Measurements from ENCODE around the gene MANBA.
"Not testable (repeated sequence)": the region's sequence is repeated elsewhere in the genome, so short reads cannot be mapped to it uniquely, and the experiment has no call there.

Gene MANBA

DNA sequence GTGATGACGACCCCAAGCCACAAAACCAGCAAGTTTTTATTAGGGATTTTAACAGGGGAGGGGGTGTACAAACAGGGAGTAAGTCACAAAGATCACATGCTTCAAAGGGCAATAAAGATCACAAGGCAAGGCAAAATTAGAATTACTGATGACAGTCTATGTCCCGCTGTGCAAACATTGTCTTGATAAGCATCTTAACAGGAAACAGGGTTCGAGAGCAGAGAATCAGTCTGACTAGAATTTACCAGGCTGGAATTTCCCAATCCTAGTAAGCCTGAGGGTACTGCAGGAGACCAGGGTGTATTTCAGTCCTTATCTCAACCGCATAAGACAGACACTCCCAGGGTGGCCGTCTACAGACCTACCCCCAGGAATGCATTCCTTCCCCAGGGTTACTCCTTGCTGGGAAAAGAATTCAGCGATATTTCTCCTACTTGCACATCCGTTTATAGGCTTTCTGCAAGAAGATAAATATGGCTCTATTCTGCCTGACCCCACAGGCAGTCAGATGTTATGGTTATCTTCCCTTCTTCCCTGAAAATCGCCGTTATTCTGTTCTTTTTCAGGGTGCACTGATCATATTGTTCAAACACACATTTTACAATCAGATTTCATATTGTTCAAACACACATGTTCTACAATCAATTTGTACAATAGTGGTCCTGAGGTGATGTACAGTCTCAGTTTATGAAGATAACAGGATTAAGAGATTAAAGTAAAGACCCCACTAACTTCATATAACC is 41.8 kb downstream of the MANBA start:
- DNase-seq: peak; percentile 60

DNA sequence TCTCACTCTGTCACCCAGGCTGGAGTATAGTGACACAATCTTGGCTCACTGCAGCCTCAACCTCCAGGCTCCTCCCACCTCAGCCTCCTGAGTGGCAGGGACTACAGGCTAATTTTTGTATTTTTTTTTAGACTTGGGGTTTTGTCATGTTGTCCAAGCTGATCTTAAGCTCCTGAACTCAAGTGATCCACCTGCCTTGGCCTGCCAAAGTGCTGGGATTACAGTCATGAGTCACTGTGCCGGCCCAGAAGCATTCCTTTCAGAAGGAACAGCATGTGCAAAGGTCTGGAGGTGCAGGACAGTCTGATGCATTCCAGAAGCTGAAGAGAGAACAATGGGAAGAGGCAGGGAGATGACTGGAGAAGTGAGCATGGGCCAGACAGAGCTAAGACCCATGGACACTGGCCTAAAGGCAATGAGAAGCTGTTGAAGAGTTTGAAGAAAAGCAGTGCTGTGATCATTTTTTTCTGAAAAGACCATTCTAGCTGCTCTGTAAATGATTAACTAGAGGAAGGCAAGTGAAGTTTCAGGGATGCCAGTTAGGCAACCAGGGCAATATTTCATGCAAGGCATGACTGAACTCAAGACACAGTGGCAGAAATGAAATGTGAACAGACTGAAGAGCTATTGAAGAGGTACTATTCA is 43.2 kb downstream of the MANBA start:
- no peak for DNase-seq

DNA sequence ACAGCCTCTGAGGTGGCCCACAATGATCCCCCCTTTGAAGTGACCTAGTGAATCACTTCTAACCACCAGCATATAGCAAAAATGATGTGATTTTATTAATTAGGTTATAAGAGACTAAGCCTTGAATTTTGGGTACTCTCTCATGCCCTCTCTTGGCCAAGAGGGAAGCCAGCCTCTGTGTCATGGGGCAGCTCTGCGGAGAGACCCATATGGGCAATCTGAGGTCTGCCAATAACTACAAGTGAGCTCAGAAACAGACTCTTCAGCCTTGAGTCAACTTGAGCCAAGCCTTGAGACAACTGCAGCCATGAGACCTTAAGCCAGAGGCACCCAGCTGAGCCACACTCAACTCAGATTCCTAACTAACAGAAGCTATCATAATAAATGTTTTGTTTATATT is 45.7 kb downstream of the MANBA start:
- peak; percentile 28 for DNase-seq

DNA sequence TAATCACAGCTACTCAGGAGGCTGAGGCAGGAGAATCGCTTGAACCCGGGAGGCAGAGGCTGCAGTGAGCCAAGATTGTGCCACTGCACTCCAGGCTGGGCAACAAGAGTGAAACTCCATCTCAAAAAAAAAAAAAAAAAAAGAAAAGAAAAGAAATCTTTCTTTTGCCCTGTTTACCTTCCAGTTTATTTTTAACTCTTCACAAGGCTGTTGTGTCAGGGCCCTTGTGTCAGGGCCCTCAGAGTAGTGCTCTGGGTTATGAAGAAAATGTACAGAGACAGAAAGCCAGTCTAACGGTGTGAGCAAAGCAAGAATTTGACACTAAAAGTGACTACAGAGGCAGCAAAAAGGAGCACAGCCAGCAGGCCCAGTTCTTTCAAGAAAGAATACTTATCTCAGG is 47.0 kb downstream of the MANBA start:
- DNase-seq: not testable (repeated sequence)

DNA sequence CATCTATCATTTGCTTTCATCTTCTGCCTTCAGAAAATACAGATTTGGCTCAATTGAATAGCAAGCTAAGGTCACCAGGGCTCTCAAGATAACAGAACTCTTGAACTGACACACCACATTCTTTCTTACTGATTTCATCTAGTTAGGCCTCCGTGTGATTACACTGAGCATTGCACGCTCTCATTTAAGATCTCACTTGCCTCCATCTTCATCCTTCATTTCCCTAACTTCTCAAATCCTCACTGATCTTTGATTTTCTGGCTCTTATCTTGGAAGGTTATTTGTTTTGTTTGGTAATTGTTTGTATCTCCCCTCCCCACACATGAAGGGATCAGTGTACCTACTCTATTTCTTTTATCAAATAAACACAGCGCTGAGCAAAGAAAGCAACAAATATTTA is 47.7 kb downstream of the MANBA start:
- peak; percentile 52 for DNase-seq

DNA sequence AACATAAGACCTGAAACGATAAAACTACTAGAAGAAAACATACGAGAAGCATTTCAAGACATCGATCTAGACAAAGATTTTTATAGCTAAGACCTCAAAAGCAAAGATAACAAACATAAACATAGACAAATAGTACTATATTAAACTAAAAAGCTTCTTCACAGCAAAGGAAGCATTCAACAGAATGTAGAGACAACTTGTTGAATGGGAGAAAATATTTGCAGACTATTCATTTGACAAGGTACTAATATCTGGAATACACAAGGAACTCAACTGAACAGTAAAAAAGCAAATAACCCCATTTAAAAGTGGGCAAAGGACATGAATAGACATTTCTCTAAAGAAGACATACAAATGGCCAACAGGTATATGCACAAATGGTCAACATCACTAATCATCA is 49.8 kb downstream of the MANBA start:
- DNase-seq: no peak

DNA sequence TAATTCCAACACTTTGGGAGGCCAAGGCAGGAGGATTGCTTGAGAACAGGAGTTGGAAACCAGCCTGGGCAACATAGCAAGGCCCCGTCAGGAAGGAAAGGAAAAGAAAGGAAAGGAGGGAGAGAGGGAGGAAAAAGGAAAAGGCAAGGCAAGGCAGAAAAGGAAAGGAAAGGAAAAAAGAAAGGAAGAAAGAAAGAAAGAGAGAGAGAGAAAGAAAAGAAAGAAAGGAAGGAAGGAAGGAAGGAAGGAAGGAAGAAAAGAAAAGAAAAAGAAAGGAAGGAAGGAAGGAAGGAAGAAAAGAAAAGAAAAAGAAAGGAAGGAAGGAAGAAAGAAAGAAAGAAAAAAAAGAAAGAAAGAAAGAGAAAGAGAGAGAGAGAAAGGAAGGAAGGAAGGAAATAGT is 51.7 kb downstream of the MANBA start:
- not testable (repeated sequence) for DNase-seq

DNA sequence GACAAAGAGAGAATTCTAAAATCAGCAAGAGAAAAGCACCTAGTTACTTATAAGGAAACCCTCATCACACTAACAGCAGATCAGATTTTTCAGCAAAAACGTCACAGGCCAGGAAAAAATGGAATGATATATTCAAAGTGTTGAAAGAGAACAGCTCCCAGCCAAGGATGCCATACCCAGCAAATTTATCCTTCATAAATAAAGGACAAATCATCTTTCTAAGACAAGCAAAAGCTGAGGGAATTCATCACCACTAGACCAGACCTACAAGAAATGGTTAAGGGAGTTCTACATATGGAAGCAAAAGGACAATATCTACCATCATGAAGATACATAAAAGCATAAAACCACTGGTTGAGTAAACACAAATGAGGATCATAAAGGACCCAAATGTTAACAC is 53.6 kb downstream of the MANBA start:
- no peak for DNase-seq

DNA sequence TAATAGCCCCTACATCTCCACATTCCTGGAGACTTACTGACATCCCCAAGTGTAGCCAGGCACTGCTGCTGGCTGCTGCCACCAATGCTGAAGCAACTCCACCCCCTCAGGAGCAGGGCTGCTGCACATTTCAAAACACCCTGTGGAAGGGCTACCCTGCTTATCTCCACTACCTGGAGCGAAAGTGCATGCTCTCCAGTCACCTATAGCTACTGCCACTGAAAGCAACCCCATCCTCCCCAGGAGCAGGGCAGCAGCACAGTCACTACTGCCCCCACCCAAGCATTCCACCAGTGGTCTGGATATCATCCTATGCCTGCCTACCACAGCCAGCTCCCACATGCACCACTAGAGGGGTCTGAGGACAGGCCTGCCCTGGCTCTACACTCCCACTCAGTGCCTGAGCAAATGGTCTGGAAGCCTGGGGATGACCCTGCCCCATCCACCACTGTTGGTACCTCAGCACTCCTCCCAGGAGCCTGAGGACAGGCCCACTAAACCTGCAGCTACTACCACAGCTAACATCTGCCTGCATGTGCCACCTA is 55.3 kb downstream of the MANBA start:
- no peak for DNase-seq

DNA sequence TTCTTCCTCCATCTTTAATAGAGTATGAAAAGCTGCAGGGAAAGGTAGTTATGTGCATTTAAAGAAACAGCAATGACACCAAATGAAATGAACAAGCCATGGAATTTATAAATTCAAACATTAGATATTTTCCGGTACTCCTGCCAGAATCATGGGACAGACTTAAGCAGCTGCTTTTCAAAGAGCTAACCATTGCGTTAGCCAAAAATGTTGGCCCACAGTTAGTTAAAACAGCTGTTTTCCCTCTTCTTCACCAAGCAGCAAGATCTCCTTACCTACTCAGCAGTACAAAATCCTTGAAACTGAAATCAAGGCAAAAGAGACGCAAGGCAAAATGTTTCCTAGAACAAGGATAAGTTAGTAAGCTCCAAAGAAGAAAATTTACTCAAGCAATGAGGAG is 64.0 kb downstream of the MANBA start:
- no peak for DNase-seq

DNA sequence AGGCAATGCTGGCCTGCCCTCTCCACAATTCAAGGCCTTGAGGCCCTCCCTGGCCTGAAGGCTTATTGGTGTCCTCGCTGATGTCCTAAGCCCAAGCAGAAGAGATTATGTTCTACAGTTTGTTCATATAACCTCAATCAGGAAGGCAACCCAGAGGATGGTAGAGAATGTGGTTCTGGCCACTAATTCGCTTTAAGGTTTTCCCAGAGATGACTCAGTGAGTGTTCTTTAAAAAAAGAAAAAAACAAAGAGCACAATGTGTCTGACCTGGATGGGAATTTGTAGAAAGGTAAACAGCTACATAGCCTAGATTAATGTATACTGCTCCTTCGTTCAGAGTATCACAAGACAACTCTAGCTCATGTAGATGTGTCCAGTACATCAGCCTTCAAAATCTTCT is 66.0 kb downstream of the MANBA start:
- no peak for DNase-seq

DNA sequence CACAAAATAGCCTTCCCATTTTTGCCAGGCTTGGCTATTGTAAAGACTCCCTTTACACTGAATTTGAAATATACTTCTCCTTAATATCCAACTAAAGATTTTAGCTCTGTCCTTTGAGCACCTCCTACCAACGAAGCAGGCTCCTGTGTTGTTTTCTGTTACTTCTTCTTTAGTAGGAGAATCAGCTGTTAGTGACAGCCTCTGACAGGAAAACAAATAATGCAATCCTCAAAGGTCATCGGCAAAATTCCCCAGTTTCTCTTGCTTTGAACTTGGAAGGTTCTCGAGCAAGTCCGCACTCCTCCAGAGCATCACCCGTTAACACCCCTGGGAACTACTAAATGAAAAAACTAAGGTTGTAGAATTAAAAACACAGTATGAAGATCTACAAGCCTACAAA is 66.9 kb downstream of the MANBA start:
- DNase-seq: no peak

DNA sequence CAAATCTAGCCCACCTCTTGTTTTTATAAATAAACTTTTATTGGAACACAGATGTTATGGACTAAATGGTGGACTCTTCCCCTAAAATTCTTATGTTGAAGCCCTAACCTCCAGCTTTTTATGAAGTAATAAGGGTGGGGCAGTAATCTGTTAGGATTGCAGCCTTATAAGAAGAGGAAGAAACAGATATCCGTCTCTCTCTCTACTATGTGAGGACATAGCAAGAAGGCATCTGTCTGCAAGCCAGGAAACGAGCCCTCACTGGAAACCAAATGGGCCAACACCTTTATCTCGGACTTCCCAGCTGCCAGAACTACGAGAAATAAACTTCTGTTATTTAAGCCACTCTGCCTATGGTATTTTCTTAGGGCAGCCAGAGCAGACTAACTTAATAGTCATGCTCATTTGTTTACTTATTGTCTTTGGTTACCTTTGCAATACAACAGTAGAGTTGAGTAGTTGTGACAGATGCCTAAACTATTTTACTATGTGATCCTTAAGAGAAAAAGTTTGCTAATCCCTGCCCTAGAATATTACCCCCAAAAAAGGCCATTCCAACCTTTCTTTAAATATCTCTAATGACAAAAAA is 67.4 kb downstream of the MANBA start:
- no peak for DNase-seq

DNA sequence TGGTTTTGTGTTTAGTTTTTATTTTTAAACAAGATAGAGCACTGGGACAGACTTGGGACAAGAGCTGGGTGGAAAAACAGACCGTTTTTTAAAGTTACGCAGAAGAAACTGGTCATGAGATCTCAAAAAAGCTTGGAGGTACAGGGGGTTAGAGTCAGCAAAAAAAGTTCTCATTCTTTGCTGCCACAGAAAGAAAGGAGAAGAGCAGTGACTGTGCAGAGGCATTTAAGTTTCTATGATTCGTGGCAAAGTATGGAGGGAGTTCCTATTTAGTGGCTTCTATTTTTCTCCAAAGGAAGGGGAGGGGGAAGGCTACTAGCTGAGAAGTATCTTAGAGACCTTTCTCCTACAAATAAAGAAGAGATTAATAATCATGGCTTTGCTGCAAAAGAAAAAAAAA is 68.3 kb downstream of the MANBA start:
- no peak for DNase-seq

DNA sequence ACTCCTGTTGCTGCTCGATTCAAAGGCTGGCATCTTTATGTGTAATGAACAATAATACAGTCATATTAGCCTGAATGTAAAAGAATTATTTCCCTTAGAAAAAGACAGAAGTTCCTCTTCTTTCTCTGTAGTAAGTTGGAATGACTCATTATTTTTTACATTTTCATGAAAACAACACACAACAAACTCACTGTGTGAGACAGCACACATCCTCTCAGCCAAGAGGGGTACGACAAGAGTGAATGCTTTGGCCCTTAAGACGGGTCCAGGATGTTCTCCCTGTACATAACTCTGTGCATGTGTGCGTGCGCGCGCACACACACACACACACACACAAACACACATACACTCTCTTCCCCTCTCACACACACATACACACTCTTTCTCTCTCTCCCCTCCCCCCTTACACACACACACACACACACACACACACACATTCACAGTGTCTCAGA is 72.8 kb downstream of the MANBA start:
- no peak for DNase-seq

DNA sequence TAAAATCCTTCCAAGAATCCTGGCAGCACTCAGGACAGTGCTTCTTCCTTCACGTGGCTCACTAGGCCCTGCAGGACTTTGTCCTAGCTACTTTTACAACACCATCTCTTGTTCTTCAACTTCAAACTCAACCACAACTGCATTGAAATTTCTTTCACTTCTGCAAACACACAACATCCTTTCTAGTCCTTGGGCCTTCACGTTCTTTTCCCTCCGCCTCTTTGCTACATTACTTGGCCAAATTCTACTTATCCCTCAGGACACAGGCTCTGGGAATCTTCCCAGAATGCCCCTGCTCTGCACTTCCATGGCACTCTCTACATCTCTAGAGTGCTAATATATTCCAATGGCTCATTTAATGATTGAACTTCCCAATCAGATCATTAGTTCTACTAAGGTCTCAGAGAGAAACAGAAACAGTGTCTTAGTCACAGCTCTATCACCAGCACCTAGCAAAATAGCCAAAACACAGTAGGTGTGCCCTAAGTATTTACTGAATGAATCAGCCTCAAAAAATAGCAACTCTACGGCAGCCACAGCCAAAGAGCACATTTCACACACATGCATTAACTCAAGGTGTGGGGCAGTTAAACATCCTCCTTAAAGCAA is 73.3 kb downstream of the MANBA start:
- DNase-seq: no peak

DNA sequence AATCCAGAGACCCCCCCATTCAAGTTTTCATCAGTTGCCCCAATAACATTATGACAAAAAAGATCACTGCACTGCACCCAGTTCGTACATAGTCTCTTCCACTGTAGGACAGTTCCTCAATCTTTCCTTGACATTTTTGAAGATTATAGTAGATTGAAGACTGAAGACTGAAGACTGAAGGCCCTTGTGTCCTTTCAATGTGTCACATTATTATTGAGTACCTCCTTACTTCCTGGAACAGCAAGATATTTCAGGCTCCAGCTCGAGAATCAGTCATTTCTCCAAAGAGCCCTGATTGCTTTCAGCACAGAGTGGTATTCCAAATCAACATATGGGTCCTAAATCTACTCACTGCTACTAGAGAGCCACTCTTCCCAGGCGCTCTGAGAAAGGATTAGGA is 75.0 kb downstream of the MANBA start:
- DNase-seq: no peak

DNA sequence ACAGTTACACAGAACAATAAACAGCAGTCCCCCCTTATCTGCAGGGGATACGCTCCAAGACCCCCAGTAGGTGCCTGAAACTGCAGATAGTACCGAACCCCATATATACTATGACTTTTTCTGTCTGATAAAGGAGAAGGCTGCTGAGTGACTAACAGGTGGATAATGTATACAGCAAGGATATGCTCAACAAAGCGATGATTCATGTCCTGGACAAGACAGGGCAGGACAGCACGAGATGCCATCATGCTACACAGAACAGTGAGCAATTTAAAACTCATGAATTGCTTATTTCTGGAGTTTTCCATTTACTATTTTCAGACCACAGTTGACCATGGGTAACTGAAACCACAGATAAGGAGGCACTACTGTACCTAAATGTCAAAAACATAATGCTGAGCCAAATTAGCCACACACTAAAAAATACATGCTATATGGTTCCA is 76.1 kb downstream of the MANBA start:
- peak; percentile 29 for DNase-seq

DNA sequence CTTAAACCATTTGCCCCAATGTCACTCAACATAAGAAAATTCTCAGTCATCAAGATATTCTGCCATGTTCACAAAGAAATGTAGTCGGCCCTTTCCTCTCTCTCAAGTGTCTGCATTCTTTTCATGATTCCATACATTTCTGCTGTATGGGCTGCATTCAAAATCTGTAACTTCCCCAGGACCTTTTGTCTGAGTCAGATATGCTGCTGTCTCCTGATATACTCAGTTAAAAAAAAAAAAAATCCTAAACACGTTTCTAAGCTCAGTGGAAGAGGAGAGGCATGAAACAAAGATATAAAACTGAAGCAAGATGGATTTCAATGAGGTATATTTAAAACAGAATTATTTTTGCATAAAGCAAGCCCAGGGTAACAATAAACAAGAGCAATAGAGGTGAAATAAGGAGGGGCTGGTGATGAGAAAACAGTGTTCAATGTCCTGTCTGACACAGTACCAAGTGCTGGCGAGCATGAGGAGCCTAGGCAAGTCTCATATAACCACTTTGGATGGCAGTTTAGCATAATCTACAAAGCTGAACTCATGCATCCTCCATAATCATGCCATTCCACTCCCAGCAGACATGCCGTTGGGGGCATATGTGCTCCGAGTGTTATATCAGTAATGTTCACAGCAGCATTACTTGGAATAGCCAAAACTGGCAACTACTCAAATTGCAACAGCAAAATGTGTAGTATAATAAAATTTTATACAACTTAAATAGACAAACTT is 76.7 kb downstream of the MANBA start:
- DNase-seq: peak; percentile 55

DNA sequence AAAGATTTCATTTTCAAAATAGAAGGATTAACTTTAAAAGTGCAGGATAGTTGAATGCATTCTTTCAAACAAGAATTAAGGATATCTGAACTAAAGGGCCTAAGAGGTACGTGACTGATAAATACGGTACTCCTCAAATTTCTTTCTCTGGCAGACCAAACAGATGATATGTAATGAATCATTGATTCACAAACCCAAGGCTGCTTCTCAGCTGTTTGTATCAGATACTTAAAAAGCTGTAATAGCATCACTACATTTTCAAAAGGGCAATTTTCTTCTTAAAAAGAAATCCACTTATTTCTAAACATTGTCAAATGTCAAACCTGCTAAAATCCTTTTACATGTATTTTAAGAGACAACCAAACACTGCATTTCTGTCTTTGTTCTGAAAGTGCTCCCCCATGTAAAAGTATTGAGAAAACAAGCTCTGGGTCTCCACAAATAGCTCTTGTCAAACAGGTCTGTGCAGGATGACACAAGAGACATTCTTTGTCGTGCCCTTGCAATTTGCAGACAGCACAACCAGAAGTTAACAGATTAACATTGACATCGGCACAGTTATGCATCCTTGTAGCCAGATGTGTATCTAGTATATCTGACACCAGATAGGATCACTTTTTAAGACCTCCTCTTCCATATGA is 82.0 kb downstream of the MANBA start:
- no peak for DNase-seq

DNA sequence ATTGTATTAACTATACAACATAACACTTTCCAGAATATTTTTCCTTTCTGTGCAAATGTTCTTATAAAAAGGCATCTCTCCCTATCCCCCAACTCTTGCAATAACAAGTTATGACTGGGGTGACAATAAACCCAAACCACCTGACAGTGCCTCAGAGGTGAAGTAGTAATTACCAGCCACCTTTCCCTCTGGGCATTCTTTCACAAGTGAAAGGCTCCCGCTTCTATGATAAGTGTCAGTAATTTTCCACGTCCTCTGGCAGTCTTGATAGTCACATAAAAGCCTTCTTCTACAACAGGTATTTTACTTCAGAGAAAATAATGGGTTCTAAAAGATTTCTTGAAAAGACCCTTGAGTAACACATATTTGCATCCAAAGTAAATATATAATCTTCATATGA is 82.7 kb downstream of the MANBA start:
- no peak for DNase-seq

DNA sequence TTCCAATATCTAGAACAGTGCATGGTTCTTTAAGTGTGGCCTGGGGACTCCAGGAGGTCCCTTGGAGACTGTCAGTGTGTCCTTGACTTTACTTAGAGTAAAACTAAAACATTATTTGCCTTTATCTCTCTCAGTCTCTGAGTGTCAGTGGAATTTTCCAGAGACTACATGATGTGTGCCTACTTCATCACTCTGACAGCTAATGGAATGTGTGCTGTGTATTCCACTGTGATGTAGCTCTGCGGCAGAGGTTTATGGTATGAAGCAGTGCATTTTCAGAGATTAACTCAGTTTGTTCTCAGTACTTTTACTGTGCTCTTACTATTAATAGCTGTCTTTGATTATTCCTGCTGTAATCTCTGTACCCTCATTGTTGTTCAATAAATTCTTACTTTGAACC is 85.6 kb downstream of the MANBA start:
- peak; percentile 48 for DNase-seq
